ENCODE measurements around the gene MAP3K21.

MAP3K21 gene

DNA sequence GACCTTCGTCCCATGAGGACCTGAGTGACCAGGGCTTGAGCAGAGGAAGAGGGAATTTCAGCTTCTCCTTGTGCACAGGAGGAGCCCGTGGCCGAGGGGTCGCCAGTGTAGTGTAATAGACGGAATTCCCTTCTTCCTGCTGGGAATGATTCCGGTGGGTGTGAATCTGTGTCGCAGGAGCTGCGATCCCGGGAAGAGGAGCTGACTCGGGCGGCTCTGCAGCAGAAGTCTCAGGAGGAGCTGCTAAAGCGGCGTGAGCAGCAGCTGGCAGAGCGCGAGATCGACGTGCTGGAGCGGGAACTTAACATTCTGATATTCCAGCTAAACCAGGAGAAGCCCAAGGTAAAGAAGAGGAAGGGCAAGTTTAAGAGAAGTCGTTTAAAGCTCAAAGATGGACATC lies 34.4 kb downstream of the MAP3K21 start:
- TF ChIP-seq EZH2 (optimal IDR thresholded peaks at IDR 0.05; ENCODE audit: low read depth, low read length) (no peak), CTCF (IDR thresholded peaks at IDR 0.05; ENCODE audit: low read length) (no peak), EZH2phosphoT487 (IDR thresholded peaks at IDR 0.05; ENCODE audit: low read length) (no peak)
- Histone ChIP-seq H4K20me1 (ENCODE audit: insufficient read depth, low read length) (no peaks in the 10 kb centered on the region), H3K9me3 (replicated peaks; ENCODE audit: insufficient read depth, low read length) (no peaks in the 10 kb centered on the region), H3K9me2 (replicated peaks; ENCODE audit: insufficient read depth, low read length) (no peaks in the 10 kb centered on the region), H3K4me2 (ENCODE audit: low read depth, low read length) (no peak overlapping the region), H2AFZ (ENCODE audit: low read length) (no peak overlapping the region), H3F3A (ENCODE audit: insufficient read depth, low read length) (no peaks in the 10 kb centered on the region), H3K9ac (ENCODE audit: low read length) (no peak overlapping the region), H3K36me3 (replicated peaks; ENCODE audit: insufficient read depth, low read length) (no peaks in the 10 kb centered on the region), H3K27me3 (replicated peaks; ENCODE audit: insufficient read depth, low read length) (no peaks in the 10 kb centered on the region), H3K4me3 (ENCODE audit: low read length) (no peak overlapping the region), H3K27ac (ENCODE audit: low read length) (no peak overlapping the region), H3K79me2 (ENCODE audit: low read length) (no peaks in the 10 kb centered on the region), H3K4me1 (ENCODE audit: low read length) (no peaks in the 10 kb centered on the region)
- DNase-seq = no peak

GRCh38 chr1:233362743-233363142 lies 35.2 kb downstream of the MAP3K21 start:
- Histone ChIP-seq H3K9me2 (replicated peaks; ENCODE audit: insufficient read depth, low read length) (no peaks in the 10 kb centered on the region), H4K20me1 (ENCODE audit: insufficient read depth, low read length) (no peaks in the 10 kb centered on the region), H2AFZ (ENCODE audit: low read length) (no peak overlapping the region), H3F3A (ENCODE audit: insufficient read depth, low read length) (no peaks in the 10 kb centered on the region), H3K4me1 (ENCODE audit: low read length) (no peaks in the 10 kb centered on the region), H3K36me3 (replicated peaks; ENCODE audit: insufficient read depth, low read length) (no peaks in the 10 kb centered on the region), H3K27me3 (replicated peaks; ENCODE audit: insufficient read depth, low read length) (no peaks in the 10 kb centered on the region), H3K9ac (ENCODE audit: low read length) (no peak overlapping the region), H3K79me2 (ENCODE audit: low read length) (no peaks in the 10 kb centered on the region), H3K27ac (ENCODE audit: low read length) (no peak overlapping the region), H3K4me3 (ENCODE audit: low read length) (no peak overlapping the region), H3K4me2 (ENCODE audit: low read depth, low read length) (no peak overlapping the region), H3K9me3 (replicated peaks; ENCODE audit: insufficient read depth, low read length) (no peaks in the 10 kb centered on the region)
- no peak for TF ChIP-seq CTCF (IDR thresholded peaks at IDR 0.05; ENCODE audit: low read length)
- TF ChIP-seq EZH2 (optimal IDR thresholded peaks at IDR 0.05; ENCODE audit: low read depth, low read length) = no peak
- TF ChIP-seq EZH2phosphoT487 (IDR thresholded peaks at IDR 0.05; ENCODE audit: low read length) = no peak
- DNase-seq = no peak

DNA sequence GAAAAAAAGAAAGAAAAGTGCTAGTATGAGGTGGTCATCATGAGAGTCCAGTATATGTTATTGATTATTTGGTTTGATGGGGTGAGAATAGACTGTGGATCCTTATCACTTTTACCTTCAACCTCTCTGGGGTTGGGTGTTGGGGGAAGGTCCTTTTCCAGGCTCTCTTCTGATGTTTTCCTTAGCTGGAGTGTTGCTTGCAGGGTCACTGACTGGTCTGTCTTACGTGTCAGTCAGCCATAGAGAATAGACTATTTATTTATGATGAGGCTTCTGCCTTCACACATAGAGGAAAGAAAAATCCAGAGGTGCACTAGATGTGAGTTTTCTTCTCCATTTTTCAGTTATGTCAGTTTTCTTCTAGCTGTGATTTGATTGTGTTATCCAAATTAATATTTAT lies 36.5 kb downstream of the MAP3K21 start:
- Histone ChIP-seq H3K9ac (ENCODE audit: low read length) (no peak overlapping the region), H3K9me2 (replicated peaks; ENCODE audit: insufficient read depth, low read length) (no peaks in the 10 kb centered on the region), H3K79me2 (ENCODE audit: low read length) (no peaks in the 10 kb centered on the region), H3F3A (ENCODE audit: insufficient read depth, low read length) (no peaks in the 10 kb centered on the region), H2AFZ (ENCODE audit: low read length) (no peak overlapping the region), H3K27me3 (replicated peaks; ENCODE audit: insufficient read depth, low read length) (no peaks in the 10 kb centered on the region), H3K4me3 (ENCODE audit: low read length) (no peak overlapping the region), H3K4me2 (ENCODE audit: low read depth, low read length) (no peak overlapping the region), H3K27ac (ENCODE audit: low read length) (no peak overlapping the region), H4K20me1 (ENCODE audit: insufficient read depth, low read length) (no peaks in the 10 kb centered on the region), H3K9me3 (replicated peaks; ENCODE audit: insufficient read depth, low read length) (no peaks in the 10 kb centered on the region), H3K36me3 (replicated peaks; ENCODE audit: insufficient read depth, low read length) (no peaks in the 10 kb centered on the region), H3K4me1 (ENCODE audit: low read length) (no peaks in the 10 kb centered on the region)
- TF ChIP-seq EZH2phosphoT487 (IDR thresholded peaks at IDR 0.05; ENCODE audit: low read length) (no peak), CTCF (IDR thresholded peaks at IDR 0.05; ENCODE audit: low read length) (no peak), EZH2 (optimal IDR thresholded peaks at IDR 0.05; ENCODE audit: low read depth, low read length) (no peak)
- no peak for DNase-seq
